SK-N-SH treated with all-trans-retinoic acid at 6 μM for 48 hours (cell line): ENCODE data around the gene SETD6.

Experiments
- PATZ1 ChIP-seq: fragments of 250-450 bp; sonication (Bioruptor Pico); IDR thresholded peaks from 2 replicates; pipeline ENCODE4 v1.8.0; 2020; ENCODE audit warnings: mild to moderate bottlenecking, moderate library complexity, borderline replicate concordance
- TSHZ2 ChIP-seq: fragments of 250-450 bp; sonication (Bioruptor Pico); IDR thresholded peaks from 2 replicates; pipeline ENCODE4 v1.5.0; 2020; ENCODE audit warnings: mild to moderate bottlenecking, moderate library complexity

GRCh38 chr16:58507963-58508670 lies 7.2 kb upstream of the SETD6 start:
- TF ChIP-seq TSHZ2 (CRISPR knock-in tag) (no peak), PATZ1 (CRISPR knock-in tag) (no peak)
